ENCODE measurements around the gene OSBPL8. TPM values are rescaled to one million over a fixed set of nuclear protein-coding genes. Genes with fewer than 3 reads are reported as not detected.

OSBPL8 gene
- total and polyA plus RNA-seq, 2 of the 8 experiments (the other 6 are each of a cell fraction or from before 2014, with no cell fraction given): 10.9 to 81.1 TPM

- Histone ChIP-seq H3K4me1 (replicated peaks in 1 of 4; ENCODE audit: control insufficient read depth in 3 of 4, insufficient read depth in 4 of 4, low read length in 3 of 4) (no peaks in the 10 kb centered on the region), H3K79me1 (ENCODE audit: low read depth, low read length) (no peaks in the 10 kb centered on the region), H2BK20ac (ENCODE audit: low read length) (no peak overlapping the region), H2AFZ (ENCODE audit: low read length) (no peak overlapping the region), H3K4me3 (ENCODE audit: extremely low read depth in 1 of 4, insufficient read depth in 2 of 4, low read depth in 3 of 4, low read length in 4 of 4) (no peak overlapping the region), H3K23me2 (ENCODE audit: low read depth, low read length) (no peaks in the 10 kb centered on the region; the same call in 1 of the 2 replicates), H4K5ac (ENCODE audit: insufficient read length, low read depth, low read length) (no peak overlapping the region), H2BK5ac (ENCODE audit: low read depth, low read length) (no peak overlapping the region), H3K79me2 (ENCODE audit: control insufficient read depth in 1 of 2, insufficient read depth in 2 of 2, low read length in 2 of 2) (no peaks in the 10 kb centered on the region), H3K27ac (ENCODE audit: low read depth, low read length) (no peak overlapping the region), H2AK5ac (ENCODE audit: low read depth, low read length) (no peak overlapping the region), H4K91ac (replicated peaks; ENCODE audit: insufficient read length, low read length) (no peak overlapping the region), H3K9me3 (ENCODE audit: insufficient read depth in 2 of 2, low read depth in 1 of 2, low read length in 1 of 2) (no peaks in the 10 kb centered on the region), H2BK120ac (replicated peaks; ENCODE audit: low read depth, low read length) (no peak overlapping the region), H3K14ac (ENCODE audit: insufficient read length) (no peak overlapping the region), H3K23ac (ENCODE audit: insufficient read length) (no peak overlapping the region), H3K27me3 (replicated peaks in 1 of 4; ENCODE audit: control insufficient read depth in 3 of 4, extremely low read depth in 1 of 4, insufficient read depth in 3 of 4, low read length in 3 of 4) (no peaks in the 10 kb centered on the region), H3K9ac (replicated peaks in 1 of 4; ENCODE audit: extremely low read depth in 1 of 4, low read depth in 3 of 4, low read length in 3 of 4) (no peak overlapping the region), H3K36me3 (ENCODE audit: control insufficient read depth in 2 of 4, insufficient read depth in 4 of 4, low read length in 3 of 4) (no peaks in the 10 kb centered on the region), H4K20me1 (replicated peaks in 1 of 2; ENCODE audit: control insufficient read depth in 1 of 2, insufficient read depth in 2 of 2, low read length in 2 of 2) (no peaks in the 10 kb centered on the region), H3K56ac (replicated peaks; ENCODE audit: insufficient read length, low read depth, low read length) (no peak overlapping the region), H3K4ac (replicated peaks; ENCODE audit: insufficient read length, low read depth, low read length) (no peak overlapping the region), H3K4me2 (ENCODE audit: insufficient read depth in 1 of 2, low read depth in 2 of 2, low read length in 2 of 2) (no peak overlapping the region), H2BK15ac (ENCODE audit: low read length) (no peak overlapping the region), H4K8ac (ENCODE audit: extremely low read depth, insufficient read depth, low read length) (no peak overlapping the region), H3K18ac (ENCODE audit: extremely low read depth, low read length) (no peak overlapping the region), H2BK12ac (ENCODE audit: low read depth, low read length) (no peak overlapping the region)
- FAIRE-seq (no peak), DNase-seq (ENCODE audit: low read depth in 1 of 2, low spot score in 2 of 2) (no peak)
- ChIA-PET POLR2A (ENCODE audit: partially characterized antibody) (no interaction called here), CTCF (ENCODE audit: partially characterized antibody) (interaction anchor here (0.9 to 1.2 kb wide), 2 partner anchors 11 to 257 kb away, joined by 4 read pairs; partner anchors contain the start of gene BBS10)
- TF ChIP-seq RXRA (IDR thresholded peaks at IDR 0.05; ENCODE audit: insufficient read depth, low read depth, low read length): no peak
- TF ChIP-seq RBBP5 (IDR thresholded peaks at IDR 0.05; ENCODE audit: borderline replicate concordance, low read depth, low read length): no peak
- 87% methylated on average over 3 of the region's 3 CpGs; no CpG with 5 or more reads in 1 of the 2 experiments for WGBS, 2 experiments (ENCODE audit: extremely low coverage in 1 of 2, insufficient coverage in 1 of 2, insufficient read length in 1 of 2, insufficient replicate concordance in 2 of 2, low coverage in 1 of 2, low lambda C conversion rate in 2 of 2, missing lambda C conversion rate in 1 of 2)
Measured at GRCh38 chr12:76337583-76337982, 222.0 kb downstream of the OSBPL8 start.

Data from H1 (cell line).